MM.1S (cell line): ENCODE results near the gene RARG.

ENCODE experiments used
- DNase-seq: peaks from one replicate; pipeline ENCODE4 v3.0.0-alpha.2; 2015
- H2AFZ ChIP-seq: fragments of 300-600 bp; sonication (generic); 2 replicates; pipeline ENCODE4 v1.6.0; 2016; ENCODE audit warnings: antibody characterized with exemption, low read length
- H3F3A ChIP-seq: fragments of 300-600 bp; sonication (generic); 2 replicates; pipeline ENCODE4 v1.6.1; 2016; ENCODE audit warnings: mild to moderate bottlenecking, antibody characterized with exemption, low read length, moderate library complexity, mixed read lengths; ENCODE audit not compliant: insufficient read depth
- H3K27ac ChIP-seq: fragments of 300-600 bp; sonication (generic); 2 replicates; pipeline ENCODE4 v1.5.1; 2016; ENCODE audit warnings: mild to moderate bottlenecking, low read length
- H3K27me3 ChIP-seq: fragments of 300-600 bp; sonication (generic); replicated peaks from 2 replicates; pipeline ENCODE4 v1.6.0; 2016; ENCODE audit warnings: low read length; ENCODE audit not compliant: insufficient read depth
- H3K36me3 ChIP-seq: fragments of 300-600 bp; sonication (generic); replicated peaks from 2 replicates; pipeline ENCODE4 v1.6.1; 2016; ENCODE audit warnings: mild to moderate bottlenecking, low read length, mixed read lengths; ENCODE audit not compliant: insufficient read depth
- H3K4me1 ChIP-seq: fragments of 300-600 bp; sonication (generic); 2 replicates; pipeline ENCODE4 v1.6.1; 2016; ENCODE audit warnings: low read length, mixed read lengths
- H3K4me2 ChIP-seq: fragments of 300-600 bp; sonication (generic); 2 replicates; pipeline ENCODE4 v1.6.0; 2016; ENCODE audit warnings: low read depth, low read length
- H3K4me3 ChIP-seq: fragments of 300-600 bp; sonication (generic); 2 replicates; pipeline ENCODE4 v1.5.1; 2016; ENCODE audit warnings: low read length, mixed read lengths
- H3K79me2 ChIP-seq: fragments of 300-600 bp; sonication (generic); 2 replicates; pipeline ENCODE4 v1.6.1; 2016; ENCODE audit warnings: mixed run types, low read length, mixed read lengths
- H3K9ac ChIP-seq: fragments of 300-600 bp; sonication (generic); 2 replicates; pipeline ENCODE4 v1.6.1; 2016; ENCODE audit warnings: low read length, mixed read lengths
- H3K9me2 ChIP-seq: fragments of 300-600 bp; sonication (generic); replicated peaks from 2 replicates; pipeline ENCODE4 v1.6.1; 2016; ENCODE audit warnings: mild to moderate bottlenecking, low read length, mixed read lengths; ENCODE audit not compliant: insufficient read depth
- H3K9me3 ChIP-seq: fragments of 300-600 bp; sonication (generic); replicated peaks from 2 replicates; pipeline ENCODE4 v1.6.1; 2016; ENCODE audit warnings: mild to moderate bottlenecking, low read length, mixed read lengths; ENCODE audit not compliant: insufficient read depth
- H4K20me1 ChIP-seq: fragments of 300-600 bp; sonication (generic); 2 replicates; pipeline ENCODE4 v1.6.1; 2016; ENCODE audit warnings: mild to moderate bottlenecking, low read length, moderate library complexity, mixed read lengths; ENCODE audit not compliant: insufficient read depth
- EZH2 ChIP-seq: fragments of 300-600 bp; sonication (generic); optimal IDR thresholded peaks from 2 replicates; pipeline ENCODE3; 2017; ENCODE audit warnings: low read depth, mild to moderate bottlenecking, antibody characterized with exemption, low read length, mixed read lengths
- EZH2phosphoT487 ChIP-seq: fragments of 300-600 bp; sonication (generic); IDR thresholded peaks from 2 replicates; pipeline ENCODE4 v1.6.1; 2018; ENCODE audit warnings: antibody characterized with exemption, low read length
- TF ChIP-seq, protein P1 (sequence below): fragments of 300-600 bp; sonication (generic); IDR thresholded peaks from 2 replicates; pipeline ENCODE4 v1.5.1; 2016; ENCODE audit warnings: antibody characterized with exemption, low read length, mixed read lengths

Gene RARG

GRCh38 chr12:53199700-53200099 is 32.3 kb downstream of the RARG start:
- H3K36me3 ChIP-seq: peaks cover 45% of the 10 kb centered on the region
- no peak overlapping the region for H2AFZ ChIP-seq
- TF ChIP-seq, protein P1, sequence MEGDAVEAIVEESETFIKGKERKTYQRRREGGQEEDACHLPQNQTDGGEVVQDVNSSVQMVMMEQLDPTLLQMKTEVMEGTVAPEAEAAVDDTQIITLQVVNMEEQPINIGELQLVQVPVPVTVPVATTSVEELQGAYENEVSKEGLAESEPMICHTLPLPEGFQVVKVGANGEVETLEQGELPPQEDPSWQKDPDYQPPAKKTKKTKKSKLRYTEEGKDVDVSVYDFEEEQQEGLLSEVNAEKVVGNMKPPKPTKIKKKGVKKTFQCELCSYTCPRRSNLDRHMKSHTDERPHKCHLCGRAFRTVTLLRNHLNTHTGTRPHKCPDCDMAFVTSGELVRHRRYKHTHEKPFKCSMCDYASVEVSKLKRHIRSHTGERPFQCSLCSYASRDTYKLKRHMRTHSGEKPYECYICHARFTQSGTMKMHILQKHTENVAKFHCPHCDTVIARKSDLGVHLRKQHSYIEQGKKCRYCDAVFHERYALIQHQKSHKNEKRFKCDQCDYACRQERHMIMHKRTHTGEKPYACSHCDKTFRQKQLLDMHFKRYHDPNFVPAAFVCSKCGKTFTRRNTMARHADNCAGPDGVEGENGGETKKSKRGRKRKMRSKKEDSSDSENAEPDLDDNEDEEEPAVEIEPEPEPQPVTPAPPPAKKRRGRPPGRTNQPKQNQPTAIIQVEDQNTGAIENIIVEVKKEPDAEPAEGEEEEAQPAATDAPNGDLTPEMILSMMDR: 0 out of 2 replicates have a peak, but pooled peaks have one; percentile 5
- no peak for TF ChIP-seq EZH2
- H3K9me3 ChIP-seq: no peaks in the 10 kb centered on the region
- no peaks in the 10 kb centered on the region for H3K9me2 ChIP-seq
- peak overlapping the region; percentile 99 for H3K27ac ChIP-seq
- peaks cover 95% of the 10 kb centered on the region for H3K79me2 ChIP-seq
- peaks cover 27% of the 10 kb centered on the region for H4K20me1 ChIP-seq
- H3K4me2 ChIP-seq: peak overlapping the region; percentile 97
- H3K4me3 ChIP-seq: peak overlapping the region; percentile 94
- H3K27me3 ChIP-seq: no peaks in the 10 kb centered on the region
- peaks cover 38% of the 10 kb centered on the region for H3K4me1 ChIP-seq
- H3K9ac ChIP-seq: peak overlapping the region; percentile 99
- peaks cover 97% of the 10 kb centered on the region for H3F3A ChIP-seq
- DNase-seq: peak; percentile 39

DNA sequence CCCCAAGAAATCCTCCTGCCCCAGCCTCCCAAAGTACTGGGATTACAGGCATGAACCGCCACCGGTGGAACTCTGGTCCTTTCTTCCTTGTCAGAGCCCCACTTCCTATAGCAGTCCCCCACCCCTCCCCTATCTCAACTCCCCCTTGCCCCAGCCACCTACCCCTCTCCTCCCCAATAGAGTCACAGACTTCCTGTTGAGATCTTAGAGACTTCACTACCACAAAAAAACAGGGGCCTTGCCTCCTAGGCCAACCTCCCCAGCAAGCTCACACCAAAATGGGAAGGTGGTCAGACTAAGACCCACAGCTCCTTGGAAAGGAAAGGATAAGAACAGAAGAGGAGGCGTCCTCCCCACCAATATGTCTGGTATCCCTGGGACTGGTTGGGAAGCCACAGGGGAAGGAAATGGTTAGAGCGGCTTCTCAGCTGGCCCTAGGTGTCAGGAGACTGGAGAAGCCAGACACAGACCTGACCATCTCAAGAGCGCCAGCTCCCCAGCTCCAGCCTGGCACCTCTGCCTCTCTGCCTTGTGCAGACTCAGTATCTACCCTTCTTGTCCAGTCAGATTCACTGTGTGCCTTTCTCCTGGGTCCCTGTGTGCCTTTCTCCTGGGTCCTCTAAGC is 33.4 kb downstream of the RARG start:
- Histone ChIP-seq H3K4me2 (peak overlapping the region; percentile 97), H3K9me3 (no peaks in the 10 kb centered on the region), H4K20me1 (peaks cover 38% of the 10 kb centered on the region), H3K27ac (peak overlapping the region; percentile 99), H3F3A (peaks cover 97% of the 10 kb centered on the region), H3K9ac (peak overlapping the region; percentile 99), H3K79me2 (peaks cover 94% of the 10 kb centered on the region), H3K36me3 (peaks cover 54% of the 10 kb centered on the region), H3K4me1 (peaks cover 44% of the 10 kb centered on the region), H3K27me3 (no peaks in the 10 kb centered on the region), H2AFZ (no peak overlapping the region), H3K9me2 (no peaks in the 10 kb centered on the region), H3K4me3 (peak overlapping the region; percentile 94)
- TF ChIP-seq EZH2 (no peak), EZH2phosphoT487 (no peak)
- TF ChIP-seq, protein P1: no peak
- DNase-seq: peak; percentile 56

- Histone ChIP-seq H3F3A (peaks cover 97% of the 10 kb centered on the region), H3K4me2 (peak overlapping the region; percentile 97), H3K27ac (peak overlapping the region; percentile 99), H3K36me3 (peaks cover 67% of the 10 kb centered on the region), H3K4me3 (peak overlapping the region; percentile 94), H2AFZ (no peak overlapping the region), H3K79me2 (peaks cover 86% of the 10 kb centered on the region), H3K4me1 (peaks cover 44% of the 10 kb centered on the region), H3K9me3 (no peaks in the 10 kb centered on the region), H3K9ac (peak overlapping the region; percentile 99), H3K9me2 (no peaks in the 10 kb centered on the region), H4K20me1 (peaks cover 52% of the 10 kb centered on the region), H3K27me3 (no peaks in the 10 kb centered on the region)
- no peak for DNase-seq
- TF ChIP-seq EZH2phosphoT487 (no peak), EZH2 (no peak)
- TF ChIP-seq, protein P1: no peak
Measured at GRCh38 chr12:53197011-53197640, 34.9 kb downstream of the RARG start.
